Cardiac fibroblast (primary cell): Measurements from ENCODE around the gene UBTD1.
A peak's percentile ranks its signal among the peaks of the same experiment; 100 is the strongest.

Experiments
- DNase-seq, 2 donors: peaks; one replicate each; pipeline versions ENCODE4 v3.0.0 to v3.0.0-alpha.2; 2010; ENCODE audit warnings: low read depth in 2 of 2
- H3K4me3 ChIP-seq, 2 donors: replicated peaks in 1 of 2; 1 replicate in 1 of 2; 2 replicates in 1 of 2; pipeline ENCODE4 v1.5.1; 2011; ENCODE audit warnings: low read depth in 2 of 2, low read length in 2 of 2, mild to moderate bottlenecking in 2 of 2, moderate library complexity in 1 of 2
- CTCF ChIP-seq: IDR thresholded peaks from one replicate; pipeline ENCODE4 v1.5.1; 2011; ENCODE audit warnings: low read depth, mild to moderate bottlenecking, low read length, inconsistent platforms

Gene UBTD1

GRCh38 chr10:97593421-97593820 lies 94.7 kb downstream of the UBTD1 start:
- peak; percentile 61 for DNase-seq
- no peak overlapping the region for H3K4me3 ChIP-seq
- no peak for TF ChIP-seq CTCF

- no peak overlapping the region for H3K4me3 ChIP-seq
- DNase-seq: peak; percentile 87 to 93
- TF ChIP-seq CTCF: peak; percentile 14
Observed at GRCh38 chr10:97596101-97597082, 97.7 kb downstream of the UBTD1 start.

GRCh38 chr10:97597778-97598177 lies 99.1 kb downstream of the UBTD1 start:
- H3K4me3 ChIP-seq: no peak overlapping the region
- no peak for TF ChIP-seq CTCF

GRCh38 chr10:97598407-97599271 lies 99.9 kb downstream of the UBTD1 start:
- no peak for DNase-seq
- TF ChIP-seq CTCF: no peak
- no peak overlapping the region for H3K4me3 ChIP-seq

More at GRCh38 chr10:97597778-97598177, 99.1 kb downstream of the UBTD1 start:
- DNase-seq: no peak

- TF ChIP-seq CTCF: no peak
- DNase-seq: no peak
Observed at GRCh38 chr10:97599272-97599619, 100.5 kb downstream of the UBTD1 start.

GRCh38 chr10:97600616-97601015 lies 101.9 kb downstream of the UBTD1 start:
- no peak for TF ChIP-seq CTCF
- no peak for DNase-seq
- no peak overlapping the region for H3K4me3 ChIP-seq

More at GRCh38 chr10:97599272-97599619, 100.5 kb downstream of the UBTD1 start:
- H3K4me3 ChIP-seq: no peak overlapping the region
